HG03469 (cell line): ENCODE results near the gene FXN.
"Not testable (repeated sequence)": the region's sequence is repeated elsewhere in the genome, so short reads cannot be mapped to it uniquely, and the experiment has no call there.

Experiments
- ATAC-seq: cut with Tn5 transposase; IDR thresholded peaks from one replicate; pipeline ENCODE4 v1.9.1; 2021; ENCODE audit warnings: mild to moderate bottlenecking, moderate library complexity, moderate number of reproducible peaks; ENCODE audit not compliant: unreplicated experiment

The FXN gene

GRCh38 chr9:69023650-69024049, 11.9 kb upstream of the FXN start:
- no peak for ATAC-seq

- peak; percentile 42 for ATAC-seq
These were observed 8.0 kb upstream of the FXN start for GRCh38 chr9:69027355-69028097.

GRCh38 chr9:69028754-69029153, 6.8 kb upstream of the FXN start:
- no peak for ATAC-seq

GRCh38 chr9:69029535-69029934, 6.0 kb upstream of the FXN start:
- no peak for ATAC-seq

GRCh38 chr9:69030851-69031645, 4.5 kb upstream of the FXN start:
- no peak for ATAC-seq

GRCh38 chr9:69034071-69034470, 1.5 kb upstream of the FXN start:
- ATAC-seq, result no peak

GRCh38 chr9:69036309-69036708, 757 bp downstream of the FXN start:
- no peak for ATAC-seq

- no peak for ATAC-seq
These were observed 1.2 kb downstream of the FXN start for GRCh38 chr9:69036799-69037198.

GRCh38 chr9:69040646-69041045, 5.1 kb downstream of the FXN start:
- no peak for ATAC-seq

GRCh38 chr9:69044240-69045219, 9.0 kb downstream of the FXN start:
- ATAC-seq, result no peak

- ATAC-seq, result no peak
These were observed 10.3 kb downstream of the FXN start for GRCh38 chr9:69045821-69046220.

- ATAC-seq, result no peak
These were observed 11.2 kb downstream of the FXN start for GRCh38 chr9:69046723-69047122.

GRCh38 chr9:69047371-69047770, 11.8 kb downstream of the FXN start:
- no peak for ATAC-seq

- no peak for ATAC-seq
These were observed 13.5 kb downstream of the FXN start for GRCh38 chr9:69049094-69049493.

GRCh38 chr9:69050936-69051335, 15.4 kb downstream of the FXN start:
- not testable (repeated sequence) for ATAC-seq

- no peak for ATAC-seq
These were observed 19.4 kb downstream of the FXN start for GRCh38 chr9:69054989-69055388.

GRCh38 chr9:69056191-69056815, 20.8 kb downstream of the FXN start:
- ATAC-seq, result no peak

- no peak for ATAC-seq
These were observed 22.5 kb downstream of the FXN start for GRCh38 chr9:69058101-69058500.

- ATAC-seq, result no peak
These were observed 25.2 kb downstream of the FXN start for GRCh38 chr9:69060766-69061165.

- no peak for ATAC-seq
These were observed 26.6 kb downstream of the FXN start for GRCh38 chr9:69062195-69062594.

GRCh38 chr9:69063839-69064238, 28.3 kb downstream of the FXN start:
- ATAC-seq, result no peak
